ENCODE data around the gene ANO6. TPM values are rescaled to one million over a fixed set of nuclear protein-coding genes. Genes with fewer than 3 reads are reported as not detected.

ANO6 gene
- total RNA-seq, 1 experiment from 2014 or later = 59.3 TPM

GRCh38 chr12:45348311-45348710, 132.4 kb downstream of the ANO6 start:
- Histone ChIP-seq H3K4me3 (ENCODE audit: low read depth, low read length, poor library complexity, severe bottlenecking) (no peak overlapping the region), H3K36me3 (ENCODE audit: insufficient read depth, low read length, poor library complexity, severe bottlenecking) (peaks cover 23% of the 10 kb centered on the region), H3K4me1 (ENCODE audit: insufficient read depth, low read length, poor library complexity, severe bottlenecking) (peaks cover 26% of the 10 kb centered on the region), H3K9me3 (ENCODE audit: low read depth, low read length, poor library complexity, severe bottlenecking) (no peaks in the 10 kb centered on the region), H3K27ac (ENCODE audit: low read depth, low read length, poor library complexity, severe bottlenecking) (peak overlapping the region; percentile 47), H3K27me3 (replicated peaks; ENCODE audit: insufficient read depth, low read depth, low read length, poor library complexity) (no peaks in the 10 kb centered on the region)
- BruUV-seq (replicated peaks) = no TSS peak
- CTCF ChIA-PET = no interaction called here
- no peak for DNase-seq (ENCODE audit: low spot score)
- intact Hi-C loops (cut with micrococcal nuclease; ENCODE audit: unreplicated experiment) = no loop called here
- POLR2A ChIA-PET (ENCODE audit: low non-redundant PET) = no interaction called here
- TF ChIP-seq CTCF (conservative IDR thresholded peaks at IDR 0.05; ENCODE audit: low read depth, low read length) (no peak), EZH2 (IDR thresholded peaks at IDR 0.05; ENCODE audit: borderline replicate concordance, low read depth, low read length, poor library complexity, severe bottlenecking) (no peak)

GRCh38 chr12:45348986-45349385, 133.1 kb downstream of the ANO6 start:
- Histone ChIP-seq H3K36me3 (ENCODE audit: insufficient read depth, low read length, poor library complexity, severe bottlenecking) (peaks cover 23% of the 10 kb centered on the region), H3K4me3 (ENCODE audit: low read depth, low read length, poor library complexity, severe bottlenecking) (no peak overlapping the region), H3K9me3 (ENCODE audit: low read depth, low read length, poor library complexity, severe bottlenecking) (no peaks in the 10 kb centered on the region), H3K4me1 (ENCODE audit: insufficient read depth, low read length, poor library complexity, severe bottlenecking) (peaks cover 30% of the 10 kb centered on the region), H3K27me3 (replicated peaks; ENCODE audit: insufficient read depth, low read depth, low read length, poor library complexity) (no peaks in the 10 kb centered on the region), H3K27ac (ENCODE audit: low read depth, low read length, poor library complexity, severe bottlenecking) (no peak overlapping the region)
- ChIA-PET POLR2A (ENCODE audit: low non-redundant PET) (no interaction called here), CTCF (no interaction called here)
- intact Hi-C loops (cut with micrococcal nuclease; ENCODE audit: unreplicated experiment) = no loop called here
- BruUV-seq (replicated peaks) = no TSS peak
- TF ChIP-seq CTCF (conservative IDR thresholded peaks at IDR 0.05; ENCODE audit: low read depth, low read length) = no peak
- no peak for TF ChIP-seq EZH2 (IDR thresholded peaks at IDR 0.05; ENCODE audit: borderline replicate concordance, low read depth, low read length, poor library complexity, severe bottlenecking)
- no peak for DNase-seq (ENCODE audit: low spot score)

- Histone ChIP-seq H3K4me1 (ENCODE audit: insufficient read depth, low read length, poor library complexity, severe bottlenecking) (peaks cover 30% of the 10 kb centered on the region), H3K9me3 (ENCODE audit: low read depth, low read length, poor library complexity, severe bottlenecking) (no peaks in the 10 kb centered on the region), H3K27me3 (replicated peaks; ENCODE audit: insufficient read depth, low read depth, low read length, poor library complexity) (no peaks in the 10 kb centered on the region), H3K4me3 (ENCODE audit: low read depth, low read length, poor library complexity, severe bottlenecking) (no peak overlapping the region), H3K27ac (ENCODE audit: low read depth, low read length, poor library complexity, severe bottlenecking) (no peak overlapping the region), H3K36me3 (ENCODE audit: insufficient read depth, low read length, poor library complexity, severe bottlenecking) (peaks cover 23% of the 10 kb centered on the region)
- ChIA-PET POLR2A (ENCODE audit: low non-redundant PET) (no interaction called here), CTCF (no interaction called here)
- BruUV-seq (replicated peaks) = no TSS peak
- TF ChIP-seq EZH2 (IDR thresholded peaks at IDR 0.05; ENCODE audit: borderline replicate concordance, low read depth, low read length, poor library complexity, severe bottlenecking) = no peak
- peak; percentile 20 for DNase-seq (ENCODE audit: low spot score)
- intact Hi-C loops (cut with micrococcal nuclease; ENCODE audit: unreplicated experiment) = no loop called here
These were observed 134.0 kb downstream of the ANO6 start for GRCh38 chr12:45349916-45350315.

GRCh38 chr12:45350861-45351260, 135.0 kb downstream of the ANO6 start:
- intact Hi-C loops (cut with micrococcal nuclease; ENCODE audit: unreplicated experiment) = no loop called here
- Histone ChIP-seq H3K4me3 (ENCODE audit: low read depth, low read length, poor library complexity, severe bottlenecking) (no peak overlapping the region), H3K9me3 (ENCODE audit: low read depth, low read length, poor library complexity, severe bottlenecking) (no peaks in the 10 kb centered on the region), H3K36me3 (ENCODE audit: insufficient read depth, low read length, poor library complexity, severe bottlenecking) (peaks cover 23% of the 10 kb centered on the region), H3K27me3 (replicated peaks; ENCODE audit: insufficient read depth, low read depth, low read length, poor library complexity) (no peaks in the 10 kb centered on the region), H3K4me1 (ENCODE audit: insufficient read depth, low read length, poor library complexity, severe bottlenecking) (peaks cover 24% of the 10 kb centered on the region), H3K27ac (ENCODE audit: low read depth, low read length, poor library complexity, severe bottlenecking) (no peak overlapping the region)
- BruUV-seq (replicated peaks) = no TSS peak
- DNase-seq (ENCODE audit: low spot score) = peak; percentile 18
- CTCF ChIA-PET = no interaction called here
- POLR2A ChIA-PET (ENCODE audit: low non-redundant PET) = no interaction called here
- TF ChIP-seq EZH2 (IDR thresholded peaks at IDR 0.05; ENCODE audit: borderline replicate concordance, low read depth, low read length, poor library complexity, severe bottlenecking) (no peak), CTCF (conservative IDR thresholded peaks at IDR 0.05; ENCODE audit: low read depth, low read length) (no peak)
